ENCODE measurements around the gene ASXL3. TPM values are rescaled to one million over a fixed set of nuclear protein-coding genes. Genes with fewer than 3 reads are reported as not detected.

Gene ASXL3
- total RNA-seq, 1 experiment from 2014 or later, result not detected

GRCh38 chr18:33682436-33682835, 104.4 kb downstream of the ASXL3 start:
- no TSS peak for BruUV-seq (replicated peaks)
- intact Hi-C loops (cut with micrococcal nuclease; ENCODE audit: unreplicated experiment), result no loop called here
- Histone ChIP-seq H3K27ac (no peak overlapping the region), H3K4me3 (no peak overlapping the region), H2AFZ (no peak overlapping the region), H3K9me3 (ENCODE audit: insufficient read depth, low read depth) (no peaks in the 10 kb centered on the region), H3K4me1 (replicated peaks; ENCODE audit: insufficient read depth) (no peaks in the 10 kb centered on the region), H4K20me1 (ENCODE audit: insufficient read depth) (no peaks in the 10 kb centered on the region), H3K4me2 (no peak overlapping the region), H3K79me2 (ENCODE audit: low read depth) (no peaks in the 10 kb centered on the region), H3K36me3 (ENCODE audit: low read depth) (no peaks in the 10 kb centered on the region), H3F3A (ENCODE audit: insufficient read depth, low read depth) (no peaks in the 10 kb centered on the region), H3K27me3 (ENCODE audit: insufficient read depth, low read depth) (no peaks in the 10 kb centered on the region), H3K9me2 (ENCODE audit: insufficient read depth) (no peaks in the 10 kb centered on the region)
- TF ChIP-seq EZH2 (IDR thresholded peaks at IDR 0.05; ENCODE audit: low read depth), result no peak
- no peak for TF ChIP-seq CTCF (conservative IDR thresholded peaks at IDR 0.05)
- POLR2A ChIA-PET (ENCODE audit: unreplicated experiment), result no interaction called here
- CTCF ChIA-PET, result no interaction called here
- no peak for DNase-seq

GRCh38 chr18:33694593-33694992, 116.6 kb downstream of the ASXL3 start:
- H3K4me2 ChIP-seq, result no peak overlapping the region
- H2AFZ ChIP-seq, result no peak overlapping the region
- no peaks in the 10 kb centered on the region for H3K27me3 ChIP-seq (ENCODE audit: insufficient read depth, low read depth)
- no peaks in the 10 kb centered on the region for H3K36me3 ChIP-seq (ENCODE audit: low read depth)
- TF ChIP-seq CTCF (conservative IDR thresholded peaks at IDR 0.05), result no peak
- ChIA-PET CTCF (no interaction called here), POLR2A (ENCODE audit: unreplicated experiment) (no interaction called here)
- H3F3A ChIP-seq (ENCODE audit: insufficient read depth, low read depth), result no peaks in the 10 kb centered on the region
- intact Hi-C loops (cut with micrococcal nuclease; ENCODE audit: unreplicated experiment), result no loop called here
- DNase-seq, result no peak
- H4K20me1 ChIP-seq (ENCODE audit: insufficient read depth), result no peaks in the 10 kb centered on the region
- H3K27ac ChIP-seq, result no peak overlapping the region
- no peaks in the 10 kb centered on the region for H3K9me2 ChIP-seq (ENCODE audit: insufficient read depth)
- no peak overlapping the region for H3K4me3 ChIP-seq
- H3K79me2 ChIP-seq (ENCODE audit: low read depth), result no peaks in the 10 kb centered on the region
- BruUV-seq (replicated peaks), result no TSS peak
- no peaks in the 10 kb centered on the region for H3K4me1 ChIP-seq (replicated peaks; ENCODE audit: insufficient read depth)
- no peaks in the 10 kb centered on the region for H3K9me3 ChIP-seq (ENCODE audit: insufficient read depth, low read depth)

GRCh38 chr18:33696332-33697162, 118.5 kb downstream of the ASXL3 start:
- H3K4me1 ChIP-seq (replicated peaks; ENCODE audit: insufficient read depth), result no peaks in the 10 kb centered on the region
- BruUV-seq (replicated peaks), result no TSS peak
- H3K4me2 ChIP-seq, result no peak overlapping the region
- ChIA-PET CTCF (no interaction called here), POLR2A (ENCODE audit: unreplicated experiment) (no interaction called here)
- H3K9me3 ChIP-seq (ENCODE audit: insufficient read depth, low read depth), result no peaks in the 10 kb centered on the region
- DNase-seq, result no peak
- no peaks in the 10 kb centered on the region for H4K20me1 ChIP-seq (ENCODE audit: insufficient read depth)
- intact Hi-C loops (cut with micrococcal nuclease; ENCODE audit: unreplicated experiment), result no loop called here
- no peak overlapping the region for H3K27ac ChIP-seq
- H2AFZ ChIP-seq, result no peak overlapping the region
- no peak overlapping the region for H3K4me3 ChIP-seq
- H3K36me3 ChIP-seq (ENCODE audit: low read depth), result no peaks in the 10 kb centered on the region
- H3K79me2 ChIP-seq (ENCODE audit: low read depth), result no peaks in the 10 kb centered on the region
- no peaks in the 10 kb centered on the region for H3K9me2 ChIP-seq (ENCODE audit: insufficient read depth)
- TF ChIP-seq EZH2 (IDR thresholded peaks at IDR 0.05; ENCODE audit: low read depth) (no peak), CTCF (conservative IDR thresholded peaks at IDR 0.05) (no peak)
- H3F3A ChIP-seq (ENCODE audit: insufficient read depth, low read depth), result no peaks in the 10 kb centered on the region
- no peaks in the 10 kb centered on the region for H3K27me3 ChIP-seq (ENCODE audit: insufficient read depth, low read depth)
